ENCODE measurements around the gene SRD5A1. TPM values are rescaled to one million over a fixed set of nuclear protein-coding genes. Genes with fewer than 3 reads are reported as not detected.

The SRD5A1 gene
- total RNA-seq, 1 experiment from 2014 or later: 24.7 TPM

GRCh38 chr5:6596388-6596787 lies 36.9 kb upstream of the SRD5A1 start:
- Histone ChIP-seq H3K27ac (ENCODE audit: low read depth, low read length) (no peak overlapping the region), H3K4me3 (replicated peaks in 1 of 2; ENCODE audit: low read depth in 1 of 2, low read length in 2 of 2) (no peak overlapping the region), H3K79me2 (ENCODE audit: insufficient read depth, low read length) (no peaks in the 10 kb centered on the region; the same call in 1 of the 2 replicates), H3K9me3 (ENCODE audit: control insufficient read depth in 1 of 2, insufficient read depth in 1 of 2, low read depth in 1 of 2, low read length in 2 of 2) (no peaks in the 10 kb centered on the region), H3K9me2 (ENCODE audit: insufficient read depth) (no peaks in the 10 kb centered on the region), H3K36me3 (ENCODE audit: control insufficient read depth in 1 of 2, insufficient read depth in 2 of 2, low read length in 2 of 2) (peaks cover 29 to 32% of the 10 kb centered on the region in 2 experiments; a peak in 3 of 4 replicates), H4K20me1 (ENCODE audit: insufficient read depth) (no peaks in the 10 kb centered on the region; the same call in 1 of the 2 replicates), H3K27me3 (ENCODE audit: insufficient read depth, low read length) (no peaks in the 10 kb centered on the region), H3K4me2 (ENCODE audit: low read length) (no peak overlapping the region), H3K9ac (ENCODE audit: low read length) (no peak overlapping the region), H2AFZ (ENCODE audit: low read depth, low read length, poor library complexity, severe bottlenecking) (no peak overlapping the region), H3K4me1 (ENCODE audit: control insufficient read depth in 1 of 2, insufficient read depth in 2 of 2, low read length in 2 of 2) (no peaks in the 10 kb centered on the region)
- CTCF ChIA-PET: no interaction called here
- DNase-seq (ENCODE audit: low read depth, low spot score): no peak
- intact Hi-C loops (cut with micrococcal nuclease): no loop called here
- TF ChIP-seq ATF3 (IDR thresholded peaks at IDR 0.05): no peak
- TF ChIP-seq ZBTB33 (IDR thresholded peaks at IDR 0.05; ENCODE audit: extremely low read depth, insufficient replicate concordance, low read length): no peak
- no peak for TF ChIP-seq YY1 (IDR thresholded peaks at IDR 0.05; ENCODE audit: extremely low read depth, insufficient replicate concordance, low read depth, low read length)
- TF ChIP-seq FOSL1 (IDR thresholded peaks at IDR 0.05; ENCODE audit: low read depth): no peak
- TF ChIP-seq SRF (IDR thresholded peaks at IDR 0.05; ENCODE audit: low read depth): no peak
- TF ChIP-seq CTCF (IDR thresholded peaks at IDR 0.05 in 2 of 3, conservative IDR thresholded peaks at IDR 0.05 in 1 of 3; ENCODE audit: borderline replicate concordance in 1 of 3, insufficient read depth in 1 of 3, low read depth in 2 of 3, low read length in 2 of 3): no peak
- no peak for TF ChIP-seq MAX (IDR thresholded peaks at IDR 0.05)
- TF ChIP-seq TCF7L2 (IDR thresholded peaks at IDR 0.05; ENCODE audit: borderline replicate concordance, extremely low read depth, insufficient read depth, insufficient read length): no peak
- TF ChIP-seq POLR2AphosphoS5 (IDR thresholded peaks at IDR 0.05; ENCODE audit: low read depth, low read length): no peak
- TF ChIP-seq EGR1 (IDR thresholded peaks at IDR 0.05; ENCODE audit: low read depth): no peak
- no peak for TF ChIP-seq ZNF274 (IDR thresholded peaks at IDR 0.05; ENCODE audit: low read depth, low read length)
- TF ChIP-seq JUND (IDR thresholded peaks at IDR 0.05): no peak
- no TSS peak for BruUV-seq (replicated peaks)
- RAD21 ChIA-PET (ENCODE audit: low non-redundant PET in 1 of 2, low total read pairs in 2 of 2, uncharacterized antibody in 2 of 2, unreplicated experiment in 2 of 2): no interaction called here
- POLR2A ChIA-PET: no interaction called here
- ATAC-seq: no peak

All from HCT116 (cell line).